ENCODE data around the gene FLNC. TPM values are rescaled to one million over a fixed set of nuclear protein-coding genes. Genes with fewer than 3 reads are reported as not detected.

FLNC gene
- polyA plus RNA-seq, 5 donors = 12.6 to 47.4 (median 17.1) TPM

- no peak for DNase-seq
Measured at GRCh38 chr7:128891110-128891941, 61.1 kb downstream of the FLNC start.

- no peak for DNase-seq
Measured at GRCh38 chr7:128891942-128892269, 61.7 kb downstream of the FLNC start.

GRCh38 chr7:128892521-128893250 lies 62.5 kb downstream of the FLNC start:
- DNase-seq = no peak

- no peak for DNase-seq
Measured at GRCh38 chr7:128893251-128894100, 63.3 kb downstream of the FLNC start.

- no peak for DNase-seq
Measured at GRCh38 chr7:128894101-128894440, 63.9 kb downstream of the FLNC start.

- DNase-seq = no peak
Measured at GRCh38 chr7:128895320-128895719, 65.1 kb downstream of the FLNC start.

- no peak for DNase-seq
Measured at GRCh38 chr7:128899392-128899791, 69.2 kb downstream of the FLNC start.

- no peak for DNase-seq
Measured at GRCh38 chr7:128900237-128900636, 70.0 kb downstream of the FLNC start.

- no peak for DNase-seq
Measured at GRCh38 chr7:128902761-128903585, 72.8 kb downstream of the FLNC start.

- DNase-seq = no peak
Measured at GRCh38 chr7:128903621-128904361, 73.6 kb downstream of the FLNC start.

- no peak for DNase-seq
Measured at GRCh38 chr7:128904381-128905197, 74.4 kb downstream of the FLNC start.

GRCh38 chr7:128906001-128906765 lies 76.0 kb downstream of the FLNC start:
- no peak for DNase-seq

- no peak for DNase-seq
Measured at GRCh38 chr7:128906766-128907559, 76.8 kb downstream of the FLNC start.

Other genes with a start within 250 kb of the FLNC start
- gene GARIN1A, start 158.1 kb upstream of the FLNC start, polyA plus RNA-seq (ENCODE audit: insufficient read depth in 1 of 5, insufficient read length in 5 of 5, low replicate concordance in 1 of 5) = 1 to 10 TPM; 1.8 to 3.4 (median 2.4) TPM
- 100 to 1,000 TPM; 185 to 240 (median 217) TPM for gene CALU, start 91.0 kb upstream of the FLNC start, polyA plus RNA-seq (ENCODE audit: insufficient read depth in 1 of 5, insufficient read length in 5 of 5, low replicate concordance in 1 of 5)
- gene OPN1SW, start 54.6 kb upstream of the FLNC start, polyA plus RNA-seq (ENCODE audit: insufficient read depth in 1 of 5, insufficient read length in 5 of 5, low replicate concordance in 1 of 5) = 1 to 10 TPM; 1.2 to 1.5 (median 1.3) TPM
- gene CCDC136, start 38.4 kb upstream of the FLNC start, polyA plus RNA-seq (ENCODE audit: insufficient read depth in 1 of 5, insufficient read length in 5 of 5, low replicate concordance in 1 of 5) = 10 to 100 TPM; 36.6 to 62.7 (median 50.7) TPM
- gene ATP6V1F, start 32.5 kb downstream of the FLNC start, polyA plus RNA-seq (ENCODE audit: insufficient read depth in 1 of 5, insufficient read length in 5 of 5, low replicate concordance in 1 of 5) = 100 to 1,000 TPM; 103 to 141 (median 116) TPM
- 1 to 10 TPM; 4.9 to 9.6 (median 6.1) TPM for gene KCP, start 80.3 kb downstream of the FLNC start, polyA plus RNA-seq (ENCODE audit: insufficient read depth in 1 of 5, insufficient read length in 5 of 5, low replicate concordance in 1 of 5)
- gene IRF5, start 107.5 kb downstream of the FLNC start, polyA plus RNA-seq (ENCODE audit: insufficient read depth in 1 of 5, insufficient read length in 5 of 5, low replicate concordance in 1 of 5) = 1 to 10 TPM; 1.7 to 4.3 (median 2.1) TPM
- 10 to 100 TPM; 28.8 to 40.4 (median 36.3) TPM for gene TNPO3, start 224.7 kb downstream of the FLNC start, polyA plus RNA-seq (ENCODE audit: insufficient read depth in 1 of 5, insufficient read length in 5 of 5, low replicate concordance in 1 of 5)

All from right lung (tissue), 5 donors.